ENCODE measurements around the gene CDC42EP2. TPM values are rescaled to one million over a fixed set of nuclear protein-coding genes. Genes with fewer than 3 reads are reported as not detected.

The CDC42EP2 gene
- total RNA-seq, 1 donor from 2014 or later: 23.1 TPM

- peaks cover 15% of the 10 kb centered on the region for H3K4me1 Mint-ChIP-seq (ENCODE audit: unreplicated experiment)
- DNase-seq (ENCODE audit: extremely low spot score, unreplicated experiment): no peak
- no peak for TF ChIP-seq CTCF (IDR thresholded peaks at IDR 0.05)
- peaks cover 7% of the 10 kb centered on the region for H3K27me3 Mint-ChIP-seq (ENCODE audit: unreplicated experiment)
- peak overlapping the region; percentile 68 for H3K4me3 Mint-ChIP-seq (ENCODE audit: unreplicated experiment)
- no peak overlapping the region for H3K27ac Mint-ChIP-seq (ENCODE audit: unreplicated experiment)
- no peaks in the 10 kb centered on the region for H3K9me3 Mint-ChIP-seq (ENCODE audit: unreplicated experiment)
- H3K36me3 Mint-ChIP-seq (ENCODE audit: unreplicated experiment): peaks cover 11% of the 10 kb centered on the region
Observed at GRCh38 chr11:65355776-65356393, 41.2 kb downstream of the CDC42EP2 start.

- H3K9me3 Mint-ChIP-seq (ENCODE audit: unreplicated experiment): no peaks in the 10 kb centered on the region
- no peak overlapping the region for H3K27ac Mint-ChIP-seq (ENCODE audit: unreplicated experiment)
- no peak for DNase-seq (ENCODE audit: extremely low spot score, unreplicated experiment)
- H3K4me1 Mint-ChIP-seq (ENCODE audit: unreplicated experiment): peaks cover 15% of the 10 kb centered on the region
- H3K27me3 Mint-ChIP-seq (ENCODE audit: unreplicated experiment): peaks cover 7% of the 10 kb centered on the region
- peak overlapping the region; percentile 42 for H3K4me3 Mint-ChIP-seq (ENCODE audit: unreplicated experiment)
- TF ChIP-seq CTCF (IDR thresholded peaks at IDR 0.05): no peak
- H3K36me3 Mint-ChIP-seq (ENCODE audit: unreplicated experiment): peaks cover 11% of the 10 kb centered on the region
Observed at GRCh38 chr11:65356394-65356972, 41.8 kb downstream of the CDC42EP2 start.

- H3K4me1 Mint-ChIP-seq (ENCODE audit: unreplicated experiment): peaks cover 14% of the 10 kb centered on the region
- H3K4me3 Mint-ChIP-seq (ENCODE audit: unreplicated experiment): no peak overlapping the region
- no peaks in the 10 kb centered on the region for H3K9me3 Mint-ChIP-seq (ENCODE audit: unreplicated experiment)
- TF ChIP-seq CTCF (IDR thresholded peaks at IDR 0.05): no peak
- no peak overlapping the region for H3K27ac Mint-ChIP-seq (ENCODE audit: unreplicated experiment)
- H3K27me3 Mint-ChIP-seq (ENCODE audit: unreplicated experiment): peaks cover 7% of the 10 kb centered on the region
- DNase-seq (ENCODE audit: extremely low spot score, unreplicated experiment): no peak
- H3K36me3 Mint-ChIP-seq (ENCODE audit: unreplicated experiment): peaks cover 2% of the 10 kb centered on the region
Observed at GRCh38 chr11:65357856-65358356, 43.2 kb downstream of the CDC42EP2 start.

- DNase-seq (ENCODE audit: extremely low spot score, unreplicated experiment): no peak
- H3K4me3 Mint-ChIP-seq (ENCODE audit: unreplicated experiment): no peak overlapping the region
- H3K27ac Mint-ChIP-seq (ENCODE audit: unreplicated experiment): no peak overlapping the region
- TF ChIP-seq CTCF (IDR thresholded peaks at IDR 0.05): no peak
- H3K27me3 Mint-ChIP-seq (ENCODE audit: unreplicated experiment): peaks cover 5% of the 10 kb centered on the region
- H3K9me3 Mint-ChIP-seq (ENCODE audit: unreplicated experiment): no peaks in the 10 kb centered on the region
- H3K4me1 Mint-ChIP-seq (ENCODE audit: unreplicated experiment): no peaks in the 10 kb centered on the region
- no peaks in the 10 kb centered on the region for H3K36me3 Mint-ChIP-seq (ENCODE audit: unreplicated experiment)
Observed at GRCh38 chr11:65362320-65362931, 47.8 kb downstream of the CDC42EP2 start.

GRCh38 chr11:65362966-65363365 lies 48.3 kb downstream of the CDC42EP2 start:
- TF ChIP-seq CTCF (IDR thresholded peaks at IDR 0.05): no peak
- no peak overlapping the region for H3K27ac Mint-ChIP-seq (ENCODE audit: unreplicated experiment)
- DNase-seq (ENCODE audit: extremely low spot score, unreplicated experiment): no peak
- H3K36me3 Mint-ChIP-seq (ENCODE audit: unreplicated experiment): no peaks in the 10 kb centered on the region
- H3K9me3 Mint-ChIP-seq (ENCODE audit: unreplicated experiment): no peaks in the 10 kb centered on the region
- H3K4me3 Mint-ChIP-seq (ENCODE audit: unreplicated experiment): no peak overlapping the region
- H3K4me1 Mint-ChIP-seq (ENCODE audit: unreplicated experiment): no peaks in the 10 kb centered on the region
- H3K27me3 Mint-ChIP-seq (ENCODE audit: unreplicated experiment): peaks cover 3% of the 10 kb centered on the region

Data from osteocyte (in vitro differentiated cells).